OCI-LY7 (cell line): ENCODE measurements around the gene SLC39A3. TPM values are rescaled to one million over a fixed set of nuclear protein-coding genes. Genes with fewer than 3 reads are reported as not detected.

ENCODE experiments used
- BruUV-seq: library from RNA; stranded (reverse); fragments of 400-500 nt; replicated peaks from 2 replicates; lab custom pipeline; 2021; lab: Mats Ljungman, UMichigan
- CTCF ChIA-PET: fragments of 300-600 bp; sonication (Branson Sonifier 250); formaldehyde crosslinking; loops from one replicate; lab custom pipeline; 2022; ENCODE audit warnings: antibody characterized with exemption; ENCODE audit not compliant: unreplicated experiment; lab: Charles Lee
- POLR2A ChIA-PET: fragments of 300-600 bp; sonication (Branson Sonifier 250); formaldehyde crosslinking; loops from one replicate; lab custom pipeline; 2022; ENCODE audit warnings: antibody characterized with exemption; lab: Charles Lee
- DNase-seq: peaks from one replicate; pipeline ENCODE4 v3.0.0-alpha.2; 2015; ENCODE audit warnings: low spot score
- H2AFZ ChIP-seq: fragments of 200-600 bp; sonication (generic), shearing (Covaris generic); 2 replicates; pipeline ENCODE4 v1.6.1; 2014; ENCODE audit warnings: mild to moderate bottlenecking, antibody characterized with exemption, low read length, moderate library complexity
- H3K27ac ChIP-seq: fragments of 200-600 bp; sonication (generic); 2 replicates; pipeline ENCODE4 v1.5.1; 2014; ENCODE audit warnings: mixed run types, low read depth, mild to moderate bottlenecking, moderate library complexity, low read length, inconsistent platforms; ENCODE audit not compliant: poor library complexity, severe bottlenecking
- H3K36me3 ChIP-seq: fragments of 200-600 bp; sonication (generic); 2 replicates; pipeline ENCODE4 v1.6.1; 2014; ENCODE audit warnings: mild to moderate bottlenecking, antibody characterized with exemption, low read length, moderate library complexity, mixed read lengths; ENCODE audit not compliant: insufficient read depth
- H3K4me1 ChIP-seq: fragments of 200-600 bp; sonication (generic); 2 replicates; pipeline ENCODE4 v1.5.1; 2014; ENCODE audit warnings: mild to moderate bottlenecking, low read length; ENCODE audit not compliant: insufficient read depth, poor library complexity, severe bottlenecking
- H3K4me2 ChIP-seq: fragments of 200-600 bp; sonication (generic); 2 replicates; pipeline ENCODE4 v1.6.1; 2014; ENCODE audit warnings: mild to moderate bottlenecking, low read length
- H3K4me3 ChIP-seq: fragments of 200-600 bp; sonication (generic); 2 replicates; pipeline ENCODE4 v1.5.1; 2014; ENCODE audit warnings: mild to moderate bottlenecking, low read depth, low read length; ENCODE audit not compliant: poor library complexity, severe bottlenecking
- H3K79me2 ChIP-seq: fragments of 200-600 bp; sonication (generic); 2 replicates; pipeline ENCODE4 v1.6.1; 2016; ENCODE audit warnings: low read depth, mild to moderate bottlenecking, low read length, moderate library complexity, mixed read lengths; ENCODE audit not compliant: insufficient read depth
- H3K9me2 ChIP-seq: fragments of 200-600 bp; sonication (generic); 2 replicates; pipeline ENCODE4 v1.6.1; 2016; ENCODE audit warnings: mild to moderate bottlenecking, low read length, mixed read lengths; ENCODE audit not compliant: insufficient read depth
- H3K9me3 ChIP-seq: fragments of 200-600 bp; sonication (generic); 2 replicates; pipeline ENCODE4 v1.6.1; 2014; ENCODE audit warnings: mild to moderate bottlenecking, mixed run types, low read length, mixed read lengths
- H4K20me1 ChIP-seq: fragments of 200-600 bp; sonication (generic); 2 replicates; pipeline ENCODE4 v1.6.1; 2014; ENCODE audit warnings: mild to moderate bottlenecking, antibody characterized with exemption, low read length, moderate library complexity, mixed read lengths; ENCODE audit not compliant: insufficient read depth
- EZH2phosphoT487 ChIP-seq: fragments of 200-600 bp; sonication (generic); IDR thresholded peaks from 2 replicates; pipeline ENCODE4 v1.6.1; 2018; ENCODE audit warnings: low read depth, borderline replicate concordance, mild to moderate bottlenecking, mixed run types, antibody characterized with exemption, low read length, moderate library complexity, mixed read lengths
- intact Hi-C: fragments of 100-400 bp; cut with micrococcal nuclease; formaldehyde crosslinking; loops from one replicate; pipeline ENCODE4 v1.10.0; 2022; ENCODE audit not compliant: unreplicated experiment
- total RNA-seq, 2 experiments: library from RNA; depleted of rRNA in 1 of 2; stranded (reverse); fragments of >200 nt in 1 of 2; shearing (Covaris generic) in 1 of 2; gene quantifications; 2 replicates each; pipeline ENCODE4 v1.2.3, GENCODE V29; 2014 to 2022
- TF ChIP-seq, protein P1 (sequence below): fragments of 200-600 bp; sonication (generic); conservative IDR thresholded peaks from 2 replicates; pipeline ENCODE4 v1.5.1; 2014; ENCODE audit warnings: mild to moderate bottlenecking, antibody characterized with exemption, low read length, moderate library complexity, mixed read lengths

SLC39A3 gene
- total RNA-seq, 2 experiments from 2014 or later: 45.6 to 46.8 TPM

DNA sequence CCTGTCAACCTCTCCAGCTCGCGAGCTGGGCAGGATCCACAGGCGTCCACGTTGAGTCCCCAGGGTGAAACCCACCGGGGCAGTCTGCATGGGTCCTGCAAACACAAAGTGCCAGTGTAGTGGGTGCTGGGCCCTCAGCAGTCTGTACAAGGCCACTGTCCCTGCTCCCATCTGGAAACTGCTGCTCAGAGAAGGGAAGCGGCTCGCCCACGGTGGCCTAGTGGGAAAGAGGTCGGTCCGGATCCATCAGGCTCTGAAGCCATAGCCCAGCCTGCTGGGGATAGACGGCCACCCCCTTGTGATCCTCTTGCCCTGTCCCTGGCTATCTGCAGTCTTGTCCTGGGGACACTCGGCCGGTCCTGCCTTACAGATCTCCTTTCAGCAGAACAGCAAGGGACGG lies 16.1 kb downstream of the SLC39A3 start:
- no peak overlapping the region for H3K4me3 ChIP-seq
- intact Hi-C loops: no loop called here
- H3K79me2 ChIP-seq: no peaks in the 10 kb centered on the region
- peaks cover 16% of the 10 kb centered on the region for H3K4me1 ChIP-seq
- ChIA-PET CTCF (no interaction called here), POLR2A (no interaction called here)
- no peak overlapping the region for H2AFZ ChIP-seq
- H4K20me1 ChIP-seq: no peaks in the 10 kb centered on the region
- no peaks in the 10 kb centered on the region for H3K36me3 ChIP-seq
- no TSS peak for BruUV-seq
- DNase-seq: no peak
- H3K9me3 ChIP-seq: no peaks in the 10 kb centered on the region
- no peaks in the 10 kb centered on the region for H3K9me2 ChIP-seq
- TF ChIP-seq, protein P1, sequence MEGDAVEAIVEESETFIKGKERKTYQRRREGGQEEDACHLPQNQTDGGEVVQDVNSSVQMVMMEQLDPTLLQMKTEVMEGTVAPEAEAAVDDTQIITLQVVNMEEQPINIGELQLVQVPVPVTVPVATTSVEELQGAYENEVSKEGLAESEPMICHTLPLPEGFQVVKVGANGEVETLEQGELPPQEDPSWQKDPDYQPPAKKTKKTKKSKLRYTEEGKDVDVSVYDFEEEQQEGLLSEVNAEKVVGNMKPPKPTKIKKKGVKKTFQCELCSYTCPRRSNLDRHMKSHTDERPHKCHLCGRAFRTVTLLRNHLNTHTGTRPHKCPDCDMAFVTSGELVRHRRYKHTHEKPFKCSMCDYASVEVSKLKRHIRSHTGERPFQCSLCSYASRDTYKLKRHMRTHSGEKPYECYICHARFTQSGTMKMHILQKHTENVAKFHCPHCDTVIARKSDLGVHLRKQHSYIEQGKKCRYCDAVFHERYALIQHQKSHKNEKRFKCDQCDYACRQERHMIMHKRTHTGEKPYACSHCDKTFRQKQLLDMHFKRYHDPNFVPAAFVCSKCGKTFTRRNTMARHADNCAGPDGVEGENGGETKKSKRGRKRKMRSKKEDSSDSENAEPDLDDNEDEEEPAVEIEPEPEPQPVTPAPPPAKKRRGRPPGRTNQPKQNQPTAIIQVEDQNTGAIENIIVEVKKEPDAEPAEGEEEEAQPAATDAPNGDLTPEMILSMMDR: no peak
- TF ChIP-seq EZH2phosphoT487: no peak
- H3K27ac ChIP-seq: no peak overlapping the region
- H3K4me2 ChIP-seq: no peak overlapping the region

DNA sequence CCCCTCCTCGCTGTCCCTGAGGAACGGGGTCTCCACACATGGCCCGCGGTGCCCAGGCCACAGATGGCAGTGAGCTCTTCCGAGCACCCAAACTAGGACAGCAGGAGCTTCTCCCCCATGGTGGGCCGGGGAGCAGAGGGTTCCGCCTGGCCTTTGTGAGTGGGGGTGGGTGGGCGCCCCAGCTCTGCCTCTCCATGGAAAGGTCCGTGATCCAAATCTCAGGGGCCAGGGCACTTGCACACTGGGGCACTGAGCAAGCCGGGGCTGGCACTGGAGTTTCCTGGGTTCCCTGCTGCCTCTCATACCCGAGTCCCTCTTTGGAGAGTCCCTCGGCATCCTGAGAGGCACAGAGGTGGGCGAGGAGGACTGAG lies 16.5 kb downstream of the SLC39A3 start:
- Histone ChIP-seq H3K79me2 (no peaks in the 10 kb centered on the region), H3K9me2 (no peaks in the 10 kb centered on the region), H4K20me1 (no peaks in the 10 kb centered on the region), H3K4me1 (peaks cover 16% of the 10 kb centered on the region), H3K36me3 (no peaks in the 10 kb centered on the region), H3K9me3 (no peaks in the 10 kb centered on the region), H3K27ac (no peak overlapping the region), H2AFZ (no peak overlapping the region), H3K4me2 (no peak overlapping the region), H3K4me3 (no peak overlapping the region)
- CTCF ChIA-PET: no interaction called here
- BruUV-seq: no TSS peak
- POLR2A ChIA-PET: no interaction called here
- intact Hi-C loops: no loop called here
- DNase-seq: no peak
- TF ChIP-seq EZH2phosphoT487: no peak
- TF ChIP-seq, protein P1: no peak

DNA sequence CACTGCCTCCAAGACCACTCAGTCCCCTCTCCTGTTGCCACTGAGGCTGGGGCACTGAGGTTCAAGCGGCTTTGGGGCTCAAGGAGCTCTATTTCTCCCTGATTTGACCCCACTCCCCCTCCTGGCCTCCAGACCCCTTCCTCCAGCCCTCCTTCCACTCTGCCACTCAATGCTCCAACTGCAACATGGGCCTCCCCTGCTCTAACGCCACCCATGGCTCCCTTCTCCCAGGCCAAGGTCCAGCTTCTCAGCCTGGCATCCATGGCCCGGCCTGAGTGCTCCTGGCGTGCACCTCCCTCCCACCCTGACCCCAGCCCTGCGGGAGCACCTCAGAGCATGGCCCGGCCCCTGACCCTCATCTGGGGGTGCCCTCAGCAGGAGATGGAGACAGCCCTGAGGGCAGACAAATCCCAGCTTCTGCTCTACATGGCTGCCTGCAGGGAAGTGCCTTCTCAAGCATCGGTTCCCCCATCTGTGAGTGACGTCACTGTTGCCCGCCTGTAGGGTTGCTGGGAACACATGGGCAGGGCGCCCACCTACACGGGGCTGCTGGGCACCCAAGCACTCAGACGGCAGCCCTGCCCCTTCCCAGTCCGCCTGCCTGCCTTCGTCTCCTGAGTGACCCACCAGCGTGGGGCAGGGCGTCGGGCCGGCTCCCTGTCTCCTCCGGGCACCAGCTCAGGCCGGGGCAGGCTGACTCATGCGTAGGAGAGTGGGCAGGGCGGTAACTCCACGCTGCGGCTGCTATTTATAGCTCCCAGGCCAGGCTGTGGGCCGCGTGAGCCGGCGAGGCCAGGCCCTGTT lies 17.1 kb downstream of the SLC39A3 start:
- POLR2A ChIA-PET: no interaction called here
- H2AFZ ChIP-seq: no peak overlapping the region
- no peak for DNase-seq
- H3K4me3 ChIP-seq: no peak overlapping the region
- no peaks in the 10 kb centered on the region for H4K20me1 ChIP-seq
- H3K79me2 ChIP-seq: no peaks in the 10 kb centered on the region
- H3K9me3 ChIP-seq: no peaks in the 10 kb centered on the region
- H3K9me2 ChIP-seq: no peaks in the 10 kb centered on the region
- no TSS peak for BruUV-seq
- H3K36me3 ChIP-seq: no peaks in the 10 kb centered on the region
- CTCF ChIA-PET: no interaction called here
- H3K4me1 ChIP-seq: peaks cover 16% of the 10 kb centered on the region
- H3K4me2 ChIP-seq: no peak overlapping the region
- no peak overlapping the region for H3K27ac ChIP-seq
- no peak for TF ChIP-seq EZH2phosphoT487
- TF ChIP-seq, protein P1: no peak
- intact Hi-C loops: no loop called here
